HUES6 (cell line): ENCODE results near the gene TDG.

ENCODE experiments used
- H3K27ac ChIP-seq: 2 replicates; pipeline ENCODE4 v1.7.0; 2013; ENCODE audit warnings: low read depth, mild to moderate bottlenecking, low read length, inconsistent platforms
- H3K27me3 ChIP-seq: 2 replicates; pipeline ENCODE4 v1.6.1; 2013; ENCODE audit warnings: low read length; ENCODE audit not compliant: control insufficient read depth, insufficient read depth
- H3K36me3 ChIP-seq: 2 replicates; pipeline ENCODE4 v1.6.1; 2013; ENCODE audit warnings: low read length; ENCODE audit not compliant: control insufficient read depth, insufficient read depth
- H3K4me1 ChIP-seq: 2 replicates; pipeline ENCODE4 v1.6.1; 2013; ENCODE audit warnings: low read length; ENCODE audit not compliant: control insufficient read depth, insufficient read depth
- H3K4me3 ChIP-seq: 2 replicates; pipeline ENCODE4 v1.5.1; 2013; ENCODE audit warnings: low read depth, low read length
- H3K9ac ChIP-seq: one replicate; pipeline ENCODE4 v1.6.1; 2013; ENCODE audit warnings: mild to moderate bottlenecking, low read length
- H3K9me3 ChIP-seq: 2 replicates; pipeline ENCODE4 v1.6.1; 2013; ENCODE audit warnings: low read depth, low read length; ENCODE audit not compliant: control insufficient read depth, insufficient read depth

TDG gene

DNA sequence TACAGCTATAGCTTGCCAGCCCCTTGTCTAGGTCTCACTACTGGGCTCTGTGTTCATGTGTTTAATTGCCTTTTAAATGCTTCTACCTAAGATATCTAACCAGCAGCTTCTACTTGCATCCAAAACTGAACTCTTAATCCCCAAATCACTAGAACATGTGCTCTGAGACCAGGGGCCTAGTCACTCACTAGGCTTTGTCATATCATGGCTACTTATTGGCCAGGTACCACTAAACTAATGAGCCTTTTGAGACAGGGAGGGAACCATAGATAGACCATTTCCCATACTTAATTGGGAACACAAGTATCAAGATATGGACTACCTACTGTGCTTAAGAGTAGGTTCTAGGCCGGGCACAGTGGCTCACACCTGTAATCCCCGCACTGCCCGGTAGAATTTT lies 29.0 kb upstream of the TDG start:
- H3K9ac ChIP-seq: no peak overlapping the region
- no peak overlapping the region for H3K27ac ChIP-seq
- H3K36me3 ChIP-seq: peaks cover 99% of the 10 kb centered on the region
- H3K9me3 ChIP-seq: no peaks in the 10 kb centered on the region
- H3K4me3 ChIP-seq: no peak overlapping the region
- H3K4me1 ChIP-seq: peaks cover 11% of the 10 kb centered on the region; the same call in 1 of the 2 replicates
- no peaks in the 10 kb centered on the region for H3K27me3 ChIP-seq

DNA sequence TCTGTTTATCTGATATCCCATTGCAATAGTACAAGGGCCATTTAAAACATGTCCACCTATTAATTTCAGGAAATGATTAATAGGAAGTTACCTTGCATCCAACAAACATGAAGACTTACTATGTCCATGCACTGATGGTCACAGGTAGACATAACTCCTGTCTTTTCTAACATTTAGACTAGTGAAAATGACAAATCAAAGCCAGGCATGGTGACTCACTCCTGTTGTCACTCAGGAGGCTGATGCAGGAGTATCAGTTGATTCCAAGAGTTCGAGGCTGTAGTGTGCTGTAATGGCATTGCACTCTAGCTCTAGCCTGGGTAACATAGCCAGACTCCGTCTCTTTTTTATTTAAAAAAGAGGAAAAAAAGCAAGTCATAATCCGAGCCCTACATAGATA lies 20.7 kb upstream of the TDG start:
- Histone ChIP-seq H3K27me3 (no peaks in the 10 kb centered on the region), H3K27ac (no peak overlapping the region), H3K9me3 (no peaks in the 10 kb centered on the region), H3K9ac (no peak overlapping the region), H3K4me1 (no peaks in the 10 kb centered on the region), H3K36me3 (peaks cover 100% of the 10 kb centered on the region), H3K4me3 (no peak overlapping the region)

DNA sequence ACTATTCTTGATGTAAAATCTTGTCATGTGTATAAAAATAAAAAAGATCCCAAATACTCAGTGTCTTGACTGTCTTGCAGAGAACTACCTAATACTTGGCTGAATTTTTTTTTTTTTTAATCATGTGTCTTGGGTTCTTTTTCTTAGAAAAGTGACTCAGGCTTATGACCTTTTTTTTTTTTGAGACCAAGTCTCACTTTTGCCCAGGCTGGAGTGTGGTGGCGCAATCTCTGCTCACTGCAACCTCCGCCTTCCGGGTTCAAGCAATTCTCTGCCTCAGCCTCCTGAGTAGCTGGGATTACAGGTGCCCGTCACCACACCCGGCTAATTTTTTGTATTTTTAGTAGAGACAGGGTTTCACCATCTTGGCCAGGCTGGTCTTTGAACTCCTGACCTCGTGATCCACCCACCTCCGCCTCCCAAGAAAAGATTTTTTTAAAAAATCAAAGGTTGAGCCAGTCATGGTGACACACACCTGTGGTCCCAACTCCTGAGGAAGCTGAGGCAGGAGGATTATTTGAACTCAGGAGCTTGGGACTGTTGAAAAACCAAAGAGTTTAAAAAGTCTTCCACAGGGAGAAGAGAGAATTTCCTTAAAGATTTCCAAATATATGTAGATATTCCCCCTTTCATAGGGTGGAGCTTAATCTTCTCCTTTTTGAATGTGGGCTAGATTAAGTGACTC lies 17.7 kb upstream of the TDG start:
- Histone ChIP-seq H3K9ac (no peak overlapping the region), H3K27ac (no peak overlapping the region), H3K36me3 (peaks cover 100% of the 10 kb centered on the region), H3K4me1 (no peaks in the 10 kb centered on the region), H3K27me3 (no peaks in the 10 kb centered on the region), H3K9me3 (no peaks in the 10 kb centered on the region), H3K4me3 (no peak overlapping the region)

DNA sequence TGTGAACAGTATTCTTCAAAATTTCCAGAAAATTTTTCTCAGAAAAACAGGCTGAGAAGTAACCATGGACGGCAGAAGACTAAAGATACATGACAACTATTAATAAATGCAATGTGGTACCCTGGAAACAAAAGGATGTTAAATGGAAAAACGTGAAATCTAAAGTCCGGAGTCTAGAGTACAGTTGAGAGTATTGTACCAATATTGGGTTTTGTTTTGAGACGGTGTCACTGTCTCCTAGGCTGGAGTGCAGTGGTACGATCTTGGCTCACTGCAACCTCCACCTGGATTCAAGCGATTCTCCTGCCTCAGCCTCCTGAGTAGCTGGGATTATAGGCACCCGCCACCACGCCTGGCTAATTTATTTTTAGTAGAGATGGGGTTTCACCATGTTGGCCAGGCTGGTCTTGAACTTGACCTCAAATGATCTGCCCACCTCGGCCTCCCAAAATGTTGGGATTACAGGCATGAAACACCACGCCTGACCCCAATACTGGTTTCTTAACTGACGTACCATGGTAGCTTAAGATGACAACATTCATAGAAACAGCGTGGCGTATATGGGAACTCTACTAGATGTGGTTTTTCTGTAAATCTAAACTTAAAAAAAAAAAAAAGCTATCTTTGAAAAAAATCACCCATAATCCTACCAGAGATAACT lies 16.8 kb upstream of the TDG start:
- Histone ChIP-seq H3K27me3 (no peaks in the 10 kb centered on the region), H3K4me3 (no peak overlapping the region), H3K4me1 (no peaks in the 10 kb centered on the region), H3K27ac (no peak overlapping the region), H3K9ac (no peak overlapping the region), H3K9me3 (no peaks in the 10 kb centered on the region), H3K36me3 (peaks cover 100% of the 10 kb centered on the region)

DNA sequence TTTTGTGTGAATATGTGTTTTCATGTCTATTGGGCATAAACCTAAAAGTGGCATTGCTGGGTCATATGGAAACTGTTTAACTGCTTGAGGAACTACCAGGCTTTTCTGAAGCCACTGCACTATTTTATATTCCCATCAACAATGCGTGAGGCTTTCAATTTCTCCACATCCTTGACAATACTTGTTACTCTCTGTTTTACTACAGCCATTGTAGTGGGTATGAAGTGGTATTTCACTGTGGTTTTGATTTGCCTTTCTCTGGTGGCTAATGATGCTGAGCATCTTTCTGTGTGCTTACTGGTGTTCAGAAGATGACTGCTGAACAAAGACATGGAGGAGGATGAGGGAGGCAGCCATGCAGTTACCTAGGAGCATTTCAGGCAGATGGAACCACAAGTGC lies 13.2 kb upstream of the TDG start:
- Histone ChIP-seq H3K4me3 (no peak overlapping the region), H3K9me3 (no peaks in the 10 kb centered on the region), H3K9ac (no peak overlapping the region), H3K4me1 (peaks cover 5% of the 10 kb centered on the region), H3K27me3 (no peaks in the 10 kb centered on the region), H3K27ac (no peak overlapping the region), H3K36me3 (peaks cover 72% of the 10 kb centered on the region)

DNA sequence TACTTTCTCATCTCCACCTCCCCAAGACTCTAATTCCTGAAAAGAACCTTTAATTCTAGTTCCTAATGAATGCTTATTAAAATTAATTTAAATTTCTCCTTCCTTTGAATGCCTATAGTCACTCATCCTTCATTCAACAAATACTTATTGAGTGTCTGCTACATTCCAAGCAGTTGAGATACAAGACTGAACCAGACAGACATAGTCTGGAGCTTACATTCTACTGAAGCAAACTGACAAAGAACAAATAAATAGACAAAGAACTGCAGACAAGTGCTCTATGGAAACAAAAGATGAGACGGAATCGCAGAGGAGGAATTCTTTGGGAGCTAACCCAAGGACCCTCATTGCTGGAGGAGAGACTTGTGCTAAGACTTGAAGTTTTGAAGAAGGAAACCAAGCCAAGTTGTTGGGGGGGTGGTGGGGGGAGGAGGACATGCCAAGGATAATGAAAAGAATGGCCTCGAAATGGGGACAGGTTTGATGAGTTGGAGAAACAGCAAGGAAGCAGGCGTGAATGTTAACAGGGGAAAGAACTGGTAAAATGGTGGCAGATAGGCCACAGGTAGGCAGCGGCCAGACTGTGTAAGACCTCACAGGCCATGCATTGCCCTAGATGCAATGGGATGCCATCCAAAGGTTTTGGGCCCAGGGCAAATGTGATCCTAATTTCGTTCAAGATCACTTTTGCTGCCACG lies 9.7 kb upstream of the TDG start:
- peak overlapping the region; percentile 92 for H3K9ac ChIP-seq
- peak overlapping the region; percentile 62 for H3K27ac ChIP-seq
- peaks cover 38% of the 10 kb centered on the region for H3K36me3 ChIP-seq
- H3K4me1 ChIP-seq: peaks cover 5% of the 10 kb centered on the region
- no peaks in the 10 kb centered on the region for H3K27me3 ChIP-seq
- H3K9me3 ChIP-seq: no peaks in the 10 kb centered on the region
- H3K4me3 ChIP-seq: peak overlapping the region; percentile 90

DNA sequence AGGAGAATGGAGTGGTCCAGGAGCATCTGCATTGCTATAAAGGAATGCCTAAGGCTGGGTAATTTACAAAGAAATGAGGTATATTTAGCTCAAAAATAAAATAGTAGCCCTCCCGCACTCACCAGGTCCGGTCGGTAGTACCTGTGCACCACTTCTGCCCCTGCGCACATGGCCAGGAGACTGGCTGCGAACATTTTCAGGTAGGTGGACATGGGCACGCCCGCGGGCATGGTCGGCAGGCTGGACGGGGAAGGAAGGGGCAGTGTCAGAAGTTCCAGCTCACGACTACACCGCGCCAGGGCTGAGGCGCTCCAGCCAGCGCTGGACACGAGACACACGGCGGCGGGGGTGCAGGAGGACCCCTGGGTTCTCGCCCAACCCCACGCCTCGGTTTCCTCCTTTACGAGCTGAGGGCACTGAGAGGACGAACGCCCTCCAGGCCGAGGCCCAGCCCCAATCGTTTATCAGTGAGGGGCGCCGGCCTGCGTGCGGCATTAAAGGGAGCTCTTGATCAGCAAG lies 9.1 kb upstream of the TDG start:
- Histone ChIP-seq H3K36me3 (peaks cover 31% of the 10 kb centered on the region), H3K4me1 (peaks cover 5% of the 10 kb centered on the region), H3K27ac (peak overlapping the region; percentile 62), H3K4me3 (peak overlapping the region; percentile 90), H3K9me3 (no peaks in the 10 kb centered on the region), H3K27me3 (no peaks in the 10 kb centered on the region), H3K9ac (peak overlapping the region; percentile 92)

DNA sequence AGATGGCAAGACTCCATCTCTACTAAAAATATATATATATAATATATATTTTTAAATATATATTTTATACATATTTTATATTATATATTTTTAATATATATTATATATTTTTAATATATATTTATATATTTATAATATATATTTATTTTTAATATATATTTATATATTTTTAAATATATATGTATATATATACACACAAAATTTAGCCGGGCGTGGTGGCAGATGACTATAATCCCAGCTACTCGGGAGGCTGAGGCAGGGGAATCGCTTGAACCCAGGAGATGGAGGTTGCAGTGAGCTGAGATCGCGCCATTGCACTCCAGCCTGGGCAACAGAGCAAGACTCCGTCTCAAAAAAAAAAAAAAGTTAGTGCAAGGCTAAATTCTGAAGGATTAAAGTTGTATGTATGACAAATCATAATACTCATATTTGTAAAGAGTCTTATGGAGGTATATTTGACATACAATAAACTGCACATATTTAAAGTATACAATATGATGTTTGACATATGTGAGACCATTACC lies 7.7 kb upstream of the TDG start:
- H3K4me1 ChIP-seq: peaks cover 5% of the 10 kb centered on the region
- no peaks in the 10 kb centered on the region for H3K27me3 ChIP-seq
- no peaks in the 10 kb centered on the region for H3K9me3 ChIP-seq
- H3K9ac ChIP-seq: no peak overlapping the region
- H3K36me3 ChIP-seq: peaks cover 18% of the 10 kb centered on the region
- H3K4me3 ChIP-seq: peak overlapping the region; percentile 90
- H3K27ac ChIP-seq: no peak overlapping the region

DNA sequence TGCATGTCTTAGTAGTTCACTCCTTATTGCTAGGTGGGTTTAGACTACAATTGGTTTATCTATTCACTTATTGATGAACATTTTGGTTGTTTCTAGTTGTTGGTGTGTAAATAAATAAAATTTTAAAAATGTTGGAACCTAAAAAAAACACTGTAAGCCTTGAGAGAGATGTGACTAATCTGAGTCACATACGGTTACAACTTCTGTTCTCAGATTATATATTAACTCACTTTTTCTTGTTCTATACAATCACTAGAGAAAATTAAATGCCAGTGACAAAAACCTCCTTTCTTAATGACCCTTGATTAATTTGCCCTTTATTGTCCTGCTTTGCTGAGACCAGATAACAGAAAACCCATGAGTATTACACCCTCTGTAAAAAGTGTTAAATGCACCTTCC lies 7.1 kb upstream of the TDG start:
- Histone ChIP-seq H3K9me3 (no peaks in the 10 kb centered on the region), H3K27me3 (no peaks in the 10 kb centered on the region), H3K4me3 (no peak overlapping the region), H3K4me1 (peaks cover 5% of the 10 kb centered on the region), H3K27ac (no peak overlapping the region), H3K36me3 (peaks cover 11% of the 10 kb centered on the region), H3K9ac (no peak overlapping the region)

DNA sequence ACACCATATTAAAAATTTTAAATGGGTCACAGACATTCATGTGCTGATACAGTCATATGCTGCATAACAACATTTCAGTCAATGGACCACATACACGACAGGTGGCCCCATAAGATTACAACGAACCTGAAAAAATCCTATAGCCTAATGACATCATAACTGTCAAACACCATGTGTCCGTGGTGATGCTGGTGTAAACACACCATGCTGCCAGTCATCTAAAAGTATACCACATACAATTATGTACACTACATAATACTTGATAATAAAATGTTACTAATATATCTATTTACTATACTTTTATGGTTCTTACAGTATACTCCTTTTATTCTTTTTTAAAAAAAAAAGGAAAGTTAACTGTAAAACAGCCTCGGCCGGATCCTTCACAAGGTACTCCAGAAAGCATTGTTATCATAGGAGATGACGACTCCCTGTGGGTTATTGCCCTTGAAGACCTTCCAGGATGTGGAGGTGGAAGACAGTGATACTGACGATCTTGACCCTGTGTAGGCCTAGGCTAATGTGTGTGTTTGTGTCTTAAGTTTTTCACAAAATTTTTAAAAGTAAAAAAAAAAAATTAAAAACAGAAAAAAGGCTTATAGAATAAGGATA lies 5.0 kb upstream of the TDG start:
- Histone ChIP-seq H3K27ac (no peak overlapping the region), H3K27me3 (no peaks in the 10 kb centered on the region), H3K9me3 (no peaks in the 10 kb centered on the region), H3K9ac (no peak overlapping the region), H3K4me3 (no peak overlapping the region), H3K36me3 (no peaks in the 10 kb centered on the region), H3K4me1 (peaks cover 7% of the 10 kb centered on the region)
